Smooth muscle cell (in vitro differentiated cells): Measurements from ENCODE around the gene PSTPIP2. TPM values are rescaled to one million over a fixed set of nuclear protein-coding genes. Genes with fewer than 3 reads are reported as not detected.

ENCODE experiments used
- DNase-seq: peaks from one replicate; lab custom pipeline; 2025; ENCODE audit not compliant: unreplicated experiment; lab: John Stamatoyannopoulos, UW
- H2AFZ ChIP-seq: fragments of 200-600 bp; sonication (generic); 2 replicates; pipeline ENCODE4 v1.6.0; 2016; ENCODE audit warnings: antibody characterized with exemption, low read depth, mild to moderate bottlenecking
- H3F3A ChIP-seq: fragments of 200-600 bp; sonication (generic); 2 replicates; pipeline ENCODE4 v1.6.0; 2017; ENCODE audit warnings: antibody characterized with exemption, low read depth
- H3K27ac ChIP-seq: fragments of 200-600 bp; sonication (generic); 2 replicates; pipeline ENCODE4 v1.5.1; 2016; ENCODE audit warnings: low read depth, mild to moderate bottlenecking
- H3K27me3 ChIP-seq: fragments of 200-600 bp; sonication (generic); 2 replicates; pipeline ENCODE4 v1.6.1; 2016; ENCODE audit warnings: low read depth, mild to moderate bottlenecking
- H3K36me3 ChIP-seq: fragments of 200-600 bp; sonication (generic); 2 replicates; pipeline ENCODE4 v1.5.1; 2016; ENCODE audit warnings: low read depth
- H3K4me1 ChIP-seq: fragments of 200-600 bp; sonication (generic); 2 replicates; pipeline ENCODE4 v1.5.1; 2016; ENCODE audit warnings: low read depth
- H3K4me2 ChIP-seq: fragments of 200-600 bp; sonication (generic); 2 replicates; pipeline ENCODE4 v1.6.0; 2016; ENCODE audit warnings: mild to moderate bottlenecking
- H3K4me3 ChIP-seq: fragments of 200-600 bp; sonication (generic); 2 replicates; pipeline ENCODE4 v1.5.1; 2016; ENCODE audit warnings: mild to moderate bottlenecking
- H3K79me2 ChIP-seq: fragments of 200-600 bp; sonication (generic); 2 replicates; pipeline ENCODE4 v1.6.0; 2016; ENCODE audit warnings: low read depth, mild to moderate bottlenecking
- H3K9ac ChIP-seq: fragments of 200-600 bp; sonication (generic); 2 replicates; pipeline ENCODE4 v1.6.0; 2016; ENCODE audit warnings: low read depth
- H3K9me3 ChIP-seq: fragments of 200-600 bp; sonication (generic); replicated peaks from 2 replicates; pipeline ENCODE4 v1.5.1; 2016; ENCODE audit warnings: low read depth
- H4K20me1 ChIP-seq: fragments of 200-600 bp; sonication (generic); 2 replicates; pipeline ENCODE4 v1.6.0; 2016; ENCODE audit warnings: low read depth
- WGBS: methylation state at CpG from one replicate; pipeline ENCODE4 v1.1.7; 2016; ENCODE audit warnings: low lambda C conversion rate; 5-methylcytosine and 5-hydroxymethylcytosine counted together
- polyA plus RNA-seq: library from polyadenylated mRNA; unstranded; fragments of >200 nt; fragmentation: Nextera tagmentation; extraction: Ambion mirVana; gene quantifications from 2 replicates; pipeline ENCODE4 v1.2.1, GENCODE V29; 2016
- total RNA-seq: library from RNA; depleted of rRNA; stranded (reverse); fragments of >200 nt; gene quantifications from 2 replicates; pipeline ENCODE4 v1.2.3, GENCODE V29; 2014
- TF ChIP-seq, protein P1 (sequence below): fragments of 200-600 bp; sonication (generic); IDR thresholded peaks from 2 replicates; pipeline ENCODE4 v1.5.1; 2017; ENCODE audit warnings: borderline replicate concordance, mild to moderate bottlenecking, antibody characterized with exemption; ENCODE audit not compliant: insufficient read depth, poor library complexity, severe bottlenecking

The PSTPIP2 gene
- total and polyA plus RNA-seq, 2 experiments from 2014 or later, result 6.5 to 14.0 TPM

DNA sequence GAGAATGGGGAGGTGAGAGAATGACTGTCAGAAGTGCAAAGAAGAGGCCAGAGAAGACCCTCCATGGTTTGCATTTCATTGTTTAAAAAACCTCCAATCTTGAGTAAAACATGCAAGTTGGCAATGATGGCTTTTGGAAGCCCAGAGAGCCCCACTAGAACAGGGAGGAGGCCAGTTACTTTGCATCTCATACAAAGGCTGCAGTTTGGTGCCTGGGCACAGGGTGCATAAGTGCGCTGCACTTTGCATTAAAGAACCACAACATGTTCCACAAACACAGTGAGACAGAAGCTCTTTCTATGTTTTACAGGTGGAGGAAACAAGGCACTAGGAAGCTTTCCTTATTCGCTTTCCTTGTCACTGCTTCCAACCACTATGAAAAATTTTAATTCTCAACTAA is 25.4 kb downstream of the PSTPIP2 start:
- H3K79me2 ChIP-seq, result peaks cover 5% of the 10 kb centered on the region
- DNase-seq, result no peak
- H3K4me2 ChIP-seq, result no peak overlapping the region
- no peak overlapping the region for H2AFZ ChIP-seq
- H3K36me3 ChIP-seq, result no peaks in the 10 kb centered on the region
- no peaks in the 10 kb centered on the region for H3K4me1 ChIP-seq
- no peak overlapping the region for H3K4me3 ChIP-seq
- no peak overlapping the region for H3K27ac ChIP-seq
- peaks cover 7% of the 10 kb centered on the region for H4K20me1 ChIP-seq
- TF ChIP-seq, protein P1, sequence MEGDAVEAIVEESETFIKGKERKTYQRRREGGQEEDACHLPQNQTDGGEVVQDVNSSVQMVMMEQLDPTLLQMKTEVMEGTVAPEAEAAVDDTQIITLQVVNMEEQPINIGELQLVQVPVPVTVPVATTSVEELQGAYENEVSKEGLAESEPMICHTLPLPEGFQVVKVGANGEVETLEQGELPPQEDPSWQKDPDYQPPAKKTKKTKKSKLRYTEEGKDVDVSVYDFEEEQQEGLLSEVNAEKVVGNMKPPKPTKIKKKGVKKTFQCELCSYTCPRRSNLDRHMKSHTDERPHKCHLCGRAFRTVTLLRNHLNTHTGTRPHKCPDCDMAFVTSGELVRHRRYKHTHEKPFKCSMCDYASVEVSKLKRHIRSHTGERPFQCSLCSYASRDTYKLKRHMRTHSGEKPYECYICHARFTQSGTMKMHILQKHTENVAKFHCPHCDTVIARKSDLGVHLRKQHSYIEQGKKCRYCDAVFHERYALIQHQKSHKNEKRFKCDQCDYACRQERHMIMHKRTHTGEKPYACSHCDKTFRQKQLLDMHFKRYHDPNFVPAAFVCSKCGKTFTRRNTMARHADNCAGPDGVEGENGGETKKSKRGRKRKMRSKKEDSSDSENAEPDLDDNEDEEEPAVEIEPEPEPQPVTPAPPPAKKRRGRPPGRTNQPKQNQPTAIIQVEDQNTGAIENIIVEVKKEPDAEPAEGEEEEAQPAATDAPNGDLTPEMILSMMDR, result no peak
- WGBS, result 98% methylated on average over 2 of the region's 2 CpGs
- no peaks in the 10 kb centered on the region for H3K27me3 ChIP-seq
- H3K9ac ChIP-seq, result no peak overlapping the region
- H3F3A ChIP-seq, result no peaks in the 10 kb centered on the region
- no peaks in the 10 kb centered on the region for H3K9me3 ChIP-seq

DNA sequence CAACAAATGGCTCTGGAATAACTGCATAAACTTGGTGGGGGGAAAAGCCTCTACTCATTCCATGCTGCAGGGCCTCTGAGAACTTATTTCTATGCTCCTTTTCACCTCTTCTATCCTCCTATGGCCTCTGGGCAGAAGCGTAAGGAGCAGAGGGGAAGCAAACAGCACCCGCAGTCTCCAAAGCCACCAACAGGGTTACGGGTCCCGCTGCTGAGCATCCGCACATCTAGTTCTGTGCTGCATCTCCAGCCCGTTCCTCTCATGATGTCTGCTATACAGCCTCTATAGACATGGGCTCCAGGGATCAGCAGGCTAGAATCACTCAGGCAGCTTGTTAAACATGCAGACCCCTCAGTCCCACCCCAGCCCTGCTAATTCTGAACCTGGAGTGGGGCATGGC is 25.9 kb downstream of the PSTPIP2 start:
- no peaks in the 10 kb centered on the region for H3K36me3 ChIP-seq
- no peak overlapping the region for H2AFZ ChIP-seq
- H3K4me1 ChIP-seq, result no peaks in the 10 kb centered on the region
- H4K20me1 ChIP-seq, result peaks cover 7% of the 10 kb centered on the region
- TF ChIP-seq, protein P1, result no peak
- WGBS, result 94% methylated on average over 6 of the region's 6 CpGs
- no peak for DNase-seq
- peaks cover 5% of the 10 kb centered on the region for H3K79me2 ChIP-seq
- no peak overlapping the region for H3K9ac ChIP-seq
- H3K4me2 ChIP-seq, result no peak overlapping the region
- H3F3A ChIP-seq, result no peaks in the 10 kb centered on the region
- H3K4me3 ChIP-seq, result no peak overlapping the region
- no peak overlapping the region for H3K27ac ChIP-seq
- no peaks in the 10 kb centered on the region for H3K9me3 ChIP-seq
- H3K27me3 ChIP-seq, result no peaks in the 10 kb centered on the region

DNA sequence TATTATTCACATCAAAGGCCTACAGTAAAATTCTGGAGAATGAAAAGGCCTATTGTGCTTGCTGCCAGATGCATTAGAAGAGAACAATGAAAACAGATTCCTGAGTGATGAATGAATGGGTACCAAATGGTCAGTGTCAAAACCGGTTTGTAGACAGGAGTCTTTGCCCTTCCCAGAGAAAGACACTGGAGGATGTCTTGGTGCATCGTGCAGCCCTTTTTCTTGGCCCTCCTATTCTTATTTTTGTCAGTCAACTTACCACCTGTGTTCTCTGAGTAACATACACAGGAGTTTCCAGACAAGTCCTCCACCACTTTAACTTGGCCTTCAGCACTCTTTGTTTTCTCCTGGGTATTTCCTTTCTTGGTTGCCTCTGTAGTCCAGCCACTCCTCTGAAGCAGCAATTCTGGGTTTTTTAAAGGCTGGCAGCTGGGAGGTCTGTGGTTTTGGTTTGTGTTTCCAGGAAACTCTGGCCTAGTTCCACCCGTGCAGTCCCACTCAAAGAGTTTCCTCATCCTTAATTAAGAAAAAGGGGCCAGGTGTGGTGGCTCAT is 29.4 kb downstream of the PSTPIP2 start:
- H3K4me2 ChIP-seq, result no peak overlapping the region
- no peak overlapping the region for H2AFZ ChIP-seq
- H3K4me3 ChIP-seq, result no peak overlapping the region
- no peaks in the 10 kb centered on the region for H3K9me3 ChIP-seq
- no peaks in the 10 kb centered on the region for H3K36me3 ChIP-seq
- H3K79me2 ChIP-seq, result no peaks in the 10 kb centered on the region
- H3K9ac ChIP-seq, result no peak overlapping the region
- no peak overlapping the region for H3K27ac ChIP-seq
- no peaks in the 10 kb centered on the region for H3K27me3 ChIP-seq
- no peaks in the 10 kb centered on the region for H3K4me1 ChIP-seq
- H4K20me1 ChIP-seq, result peaks cover 7% of the 10 kb centered on the region
- DNase-seq, result no peak
- WGBS, result 18% methylated on average over 3 of the region's 3 CpGs
- TF ChIP-seq, protein P1, result no peak
- no peaks in the 10 kb centered on the region for H3F3A ChIP-seq

- no peak overlapping the region for H3K27ac ChIP-seq
- no peak overlapping the region for H3K9ac ChIP-seq
- 85% methylated on average over 5 of the region's 5 CpGs for WGBS
These were observed 31.3 kb downstream of the PSTPIP2 start for GRCh38 chr18:46040747-46041104.

More at GRCh38 chr18:46040747-46041104, 31.3 kb downstream of the PSTPIP2 start:
- H3K36me3 ChIP-seq, result no peaks in the 10 kb centered on the region
- H3K4me3 ChIP-seq, result no peak overlapping the region
- no peaks in the 10 kb centered on the region for H3K79me2 ChIP-seq
- H3K27me3 ChIP-seq, result no peaks in the 10 kb centered on the region
- TF ChIP-seq, protein P1, result no peak
- no peaks in the 10 kb centered on the region for H3K4me1 ChIP-seq
- H3K4me2 ChIP-seq, result no peak overlapping the region
- no peaks in the 10 kb centered on the region for H3K9me3 ChIP-seq
- no peak for DNase-seq
- no peaks in the 10 kb centered on the region for H3F3A ChIP-seq
- no peak overlapping the region for H2AFZ ChIP-seq
- H4K20me1 ChIP-seq, result peaks cover 7% of the 10 kb centered on the region
